HG03342 (cell line): ENCODE results near the gene CRK.
A peak's percentile ranks its signal among the peaks of the same experiment; 100 is the strongest.

ENCODE experiments used
- ATAC-seq: cut with Tn5 transposase; IDR thresholded peaks from one replicate; pipeline ENCODE4 v1.9.1; 2021; ENCODE audit warnings: mild to moderate bottlenecking, moderate library complexity; ENCODE audit not compliant: unreplicated experiment

Gene CRK

GRCh38 chr17:1455797-1456599, at the start of gene CRK:
Gene CRK, minus strand, starts transcription at chr17:1456232. Its CDS starts 115 bp downstream, at chr17:1456117.
- peak; percentile 78 for ATAC-seq

- ATAC-seq = no peak
Observed at GRCh38 chr17:1505586-1505985, 49.6 kb upstream of the CRK start.

GRCh38 chr17:1504866-1505265, 48.8 kb upstream of the CRK start:
- no peak for ATAC-seq

- ATAC-seq = no peak
Observed at GRCh38 chr17:1503699-1504098, 47.7 kb upstream of the CRK start.

GRCh38 chr17:1498869-1499268, 42.8 kb upstream of the CRK start:
- no peak for ATAC-seq

- no peak for ATAC-seq
Observed at GRCh38 chr17:1498233-1498632, 42.2 kb upstream of the CRK start.

GRCh38 chr17:1497831-1498230, 41.8 kb upstream of the CRK start:
- no peak for ATAC-seq

GRCh38 chr17:1496869-1497268, 40.8 kb upstream of the CRK start:
- ATAC-seq = no peak

- ATAC-seq = no peak
Observed at GRCh38 chr17:1495265-1495989, 39.4 kb upstream of the CRK start.

GRCh38 chr17:1494736-1495253, 38.8 kb upstream of the CRK start:
- no peak for ATAC-seq

GRCh38 chr17:1494203-1494602, 38.2 kb upstream of the CRK start:
- no peak for ATAC-seq

- no peak for ATAC-seq
Observed at GRCh38 chr17:1493291-1493980, 37.4 kb upstream of the CRK start.

- ATAC-seq = no peak
Observed at GRCh38 chr17:1492249-1493206, 36.5 kb upstream of the CRK start, which contains the start of gene MYO1C. Gene MYO1C, minus strand, starts transcription at chr17:1492686. Its CDS starts 199 bp downstream, at chr17:1492487.

GRCh38 chr17:1491443-1492248, 35.6 kb upstream of the CRK start:
- ATAC-seq = peak; percentile 41

GRCh38 chr17:1490643-1491442, 34.8 kb upstream of the CRK start:
- ATAC-seq = peak; percentile 35

GRCh38 chr17:1488826-1489270, 32.8 kb upstream of the CRK start:
- ATAC-seq = no peak

GRCh38 chr17:1487939-1488825, 32.1 kb upstream of the CRK start:
- ATAC-seq = no peak
